HL-60 (cell line): ENCODE measurements around the gene PEX10.

Experiments
- SPI1 ChIP-seq: IDR thresholded peaks from 2 replicates; pipeline ENCODE4 v1.6.1; 2012; ENCODE audit warnings: low read depth, mild to moderate bottlenecking, borderline replicate concordance
- TF ChIP-seq, protein P1 (sequence below): IDR thresholded peaks from one replicate; pipeline ENCODE4 v1.5.1; 2011; ENCODE audit warnings: low read length, control low read depth, inconsistent platforms; ENCODE audit not compliant: insufficient read depth
- TF ChIP-seq, protein P2 (sequence below): IDR thresholded peaks from 2 replicates; pipeline ENCODE4 v1.6.1; 2012; ENCODE audit warnings: low read depth; ENCODE audit not compliant: insufficient replicate concordance

DNA sequence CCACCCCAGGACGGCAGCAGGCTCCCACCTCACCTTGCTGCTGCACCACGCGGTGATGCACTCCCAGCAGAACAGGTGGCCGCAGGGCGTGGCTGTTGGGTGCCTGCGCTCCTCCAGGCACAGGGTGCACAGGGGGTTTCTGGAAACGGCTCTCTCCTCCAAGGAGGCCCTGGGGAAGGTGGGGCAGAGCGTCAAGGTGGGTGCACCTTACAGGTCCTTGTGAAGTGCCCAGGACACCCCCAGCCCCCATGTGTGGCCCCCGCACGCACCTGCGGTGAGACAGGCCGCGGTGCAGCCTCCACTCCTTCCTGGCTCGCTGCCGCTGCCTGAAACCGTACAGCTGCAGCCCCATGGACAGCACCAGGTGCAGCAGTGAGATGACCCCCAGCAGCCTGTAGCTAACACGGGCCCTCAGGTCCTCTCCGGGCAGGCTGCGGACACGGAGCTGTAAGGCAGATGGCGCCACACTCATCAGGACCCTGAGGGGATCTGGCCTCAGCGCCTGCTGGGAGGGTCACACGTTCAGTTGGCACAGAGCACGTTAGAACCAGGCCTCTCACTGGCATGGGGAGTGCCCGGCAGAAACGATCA is 5.8 kb downstream of the PEX10 start:
- TF ChIP-seq, protein P1, sequence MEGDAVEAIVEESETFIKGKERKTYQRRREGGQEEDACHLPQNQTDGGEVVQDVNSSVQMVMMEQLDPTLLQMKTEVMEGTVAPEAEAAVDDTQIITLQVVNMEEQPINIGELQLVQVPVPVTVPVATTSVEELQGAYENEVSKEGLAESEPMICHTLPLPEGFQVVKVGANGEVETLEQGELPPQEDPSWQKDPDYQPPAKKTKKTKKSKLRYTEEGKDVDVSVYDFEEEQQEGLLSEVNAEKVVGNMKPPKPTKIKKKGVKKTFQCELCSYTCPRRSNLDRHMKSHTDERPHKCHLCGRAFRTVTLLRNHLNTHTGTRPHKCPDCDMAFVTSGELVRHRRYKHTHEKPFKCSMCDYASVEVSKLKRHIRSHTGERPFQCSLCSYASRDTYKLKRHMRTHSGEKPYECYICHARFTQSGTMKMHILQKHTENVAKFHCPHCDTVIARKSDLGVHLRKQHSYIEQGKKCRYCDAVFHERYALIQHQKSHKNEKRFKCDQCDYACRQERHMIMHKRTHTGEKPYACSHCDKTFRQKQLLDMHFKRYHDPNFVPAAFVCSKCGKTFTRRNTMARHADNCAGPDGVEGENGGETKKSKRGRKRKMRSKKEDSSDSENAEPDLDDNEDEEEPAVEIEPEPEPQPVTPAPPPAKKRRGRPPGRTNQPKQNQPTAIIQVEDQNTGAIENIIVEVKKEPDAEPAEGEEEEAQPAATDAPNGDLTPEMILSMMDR, result no peak
- no peak for TF ChIP-seq SPI1
- TF ChIP-seq, protein P2, sequence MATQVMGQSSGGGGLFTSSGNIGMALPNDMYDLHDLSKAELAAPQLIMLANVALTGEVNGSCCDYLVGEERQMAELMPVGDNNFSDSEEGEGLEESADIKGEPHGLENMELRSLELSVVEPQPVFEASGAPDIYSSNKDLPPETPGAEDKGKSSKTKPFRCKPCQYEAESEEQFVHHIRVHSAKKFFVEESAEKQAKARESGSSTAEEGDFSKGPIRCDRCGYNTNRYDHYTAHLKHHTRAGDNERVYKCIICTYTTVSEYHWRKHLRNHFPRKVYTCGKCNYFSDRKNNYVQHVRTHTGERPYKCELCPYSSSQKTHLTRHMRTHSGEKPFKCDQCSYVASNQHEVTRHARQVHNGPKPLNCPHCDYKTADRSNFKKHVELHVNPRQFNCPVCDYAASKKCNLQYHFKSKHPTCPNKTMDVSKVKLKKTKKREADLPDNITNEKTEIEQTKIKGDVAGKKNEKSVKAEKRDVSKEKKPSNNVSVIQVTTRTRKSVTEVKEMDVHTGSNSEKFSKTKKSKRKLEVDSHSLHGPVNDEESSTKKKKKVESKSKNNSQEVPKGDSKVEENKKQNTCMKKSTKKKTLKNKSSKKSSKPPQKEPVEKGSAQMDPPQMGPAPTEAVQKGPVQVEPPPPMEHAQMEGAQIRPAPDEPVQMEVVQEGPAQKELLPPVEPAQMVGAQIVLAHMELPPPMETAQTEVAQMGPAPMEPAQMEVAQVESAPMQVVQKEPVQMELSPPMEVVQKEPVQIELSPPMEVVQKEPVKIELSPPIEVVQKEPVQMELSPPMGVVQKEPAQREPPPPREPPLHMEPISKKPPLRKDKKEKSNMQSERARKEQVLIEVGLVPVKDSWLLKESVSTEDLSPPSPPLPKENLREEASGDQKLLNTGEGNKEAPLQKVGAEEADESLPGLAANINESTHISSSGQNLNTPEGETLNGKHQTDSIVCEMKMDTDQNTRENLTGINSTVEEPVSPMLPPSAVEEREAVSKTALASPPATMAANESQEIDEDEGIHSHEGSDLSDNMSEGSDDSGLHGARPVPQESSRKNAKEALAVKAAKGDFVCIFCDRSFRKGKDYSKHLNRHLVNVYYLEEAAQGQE, result no peak
